ENCODE measurements around the gene EFCC1. TPM values are rescaled to one million over a fixed set of nuclear protein-coding genes. Genes with fewer than 3 reads are reported as not detected.

The EFCC1 gene
- total and polyA plus RNA-seq, 2 of the 8 experiments (the other 6 are each of a cell fraction or from before 2014, with no cell fraction given): 0.14 to 0.37 TPM

DNA sequence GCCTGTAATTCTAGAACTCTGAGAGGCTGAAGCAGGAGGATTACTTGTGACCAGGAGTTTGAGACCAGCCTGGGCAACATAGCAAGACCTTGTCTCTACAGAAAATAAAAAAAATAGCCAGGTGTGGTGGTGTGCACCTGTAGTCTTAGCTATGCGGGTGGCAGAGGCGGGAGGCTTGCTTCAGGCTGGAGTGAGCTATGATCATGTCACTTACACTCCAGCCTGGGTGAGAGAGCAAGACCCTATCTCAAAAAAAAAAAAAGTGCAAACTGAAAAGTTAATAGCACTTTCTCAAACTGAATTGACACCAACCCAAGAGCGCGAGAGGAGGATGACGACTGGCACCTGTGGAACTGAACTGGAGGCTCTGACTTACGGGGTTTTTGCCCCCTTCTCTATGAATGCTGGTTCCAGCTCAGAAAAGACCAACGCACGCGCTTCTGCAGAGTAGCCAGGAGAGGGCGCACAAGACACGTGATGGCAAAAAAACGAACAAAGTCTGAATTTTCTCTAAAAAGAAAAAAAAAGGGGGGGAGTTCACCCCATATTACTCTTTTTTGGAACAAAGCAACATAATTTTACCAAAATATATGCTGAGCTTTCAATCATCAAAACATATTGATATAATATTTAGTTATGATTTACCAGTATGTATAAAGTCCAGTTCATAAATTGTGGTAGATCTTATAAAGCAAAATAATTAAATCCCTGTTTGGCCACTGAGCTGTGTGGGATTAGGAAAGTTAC, 30.9 kb upstream of the EFCC1 start:
- Histone ChIP-seq H3K4ac (replicated peaks; ENCODE audit: insufficient read length, low read depth, low read length) (no peak overlapping the region), H3K79me1 (ENCODE audit: low read depth, low read length) (no peaks in the 10 kb centered on the region), H4K91ac (replicated peaks; ENCODE audit: insufficient read length, low read length) (no peak overlapping the region), H2BK5ac (ENCODE audit: low read depth, low read length) (no peak overlapping the region), H3K9ac (replicated peaks in 1 of 4; ENCODE audit: extremely low read depth in 1 of 4, low read depth in 3 of 4, low read length in 3 of 4) (no peak overlapping the region), H3K27me3 (replicated peaks in 1 of 4; ENCODE audit: control insufficient read depth in 3 of 4, extremely low read depth in 1 of 4, insufficient read depth in 3 of 4, low read length in 3 of 4) (no peaks in the 10 kb centered on the region; a peak in 1 of 7 replicates), H3K4me3 (ENCODE audit: extremely low read depth in 1 of 4, insufficient read depth in 2 of 4, low read depth in 3 of 4, low read length in 4 of 4) (no peak overlapping the region), H4K8ac (ENCODE audit: extremely low read depth, insufficient read depth, low read length) (no peak overlapping the region), H2BK20ac (ENCODE audit: low read length) (no peak overlapping the region), H2AK5ac (ENCODE audit: low read depth, low read length) (no peak overlapping the region), H4K20me1 (replicated peaks in 1 of 2; ENCODE audit: control insufficient read depth in 1 of 2, insufficient read depth in 2 of 2, low read length in 2 of 2) (no peaks in the 10 kb centered on the region), H2BK120ac (replicated peaks; ENCODE audit: low read depth, low read length) (no peak overlapping the region), H4K5ac (ENCODE audit: insufficient read length, low read depth, low read length) (no peak overlapping the region), H3K4me2 (ENCODE audit: insufficient read depth in 1 of 2, low read depth in 2 of 2, low read length in 2 of 2) (no peak overlapping the region), H3K4me1 (replicated peaks in 1 of 4; ENCODE audit: control insufficient read depth in 3 of 4, insufficient read depth in 4 of 4, low read length in 3 of 4) (no peaks in the 10 kb centered on the region), H3K23ac (ENCODE audit: insufficient read length) (no peak overlapping the region), H2BK15ac (ENCODE audit: low read length) (no peak overlapping the region), H3K27ac (ENCODE audit: low read depth, low read length) (no peak overlapping the region), H3K18ac (ENCODE audit: extremely low read depth, low read length) (no peak overlapping the region), H2AFZ (ENCODE audit: low read length) (no peak overlapping the region), H3K14ac (ENCODE audit: insufficient read length) (no peak overlapping the region), H3K23me2 (ENCODE audit: low read depth, low read length) (peaks cover under 1% of the 10 kb centered on the region; the same call in 1 of the 2 replicates), H3K79me2 (ENCODE audit: control insufficient read depth in 1 of 2, insufficient read depth in 2 of 2, low read length in 2 of 2) (no peaks in the 10 kb centered on the region), H2BK12ac (ENCODE audit: low read depth, low read length) (no peak overlapping the region), H3K36me3 (ENCODE audit: control insufficient read depth in 2 of 4, insufficient read depth in 4 of 4, low read length in 3 of 4) (no peaks in the 10 kb centered on the region), H3K56ac (replicated peaks; ENCODE audit: insufficient read length, low read depth, low read length) (no peak overlapping the region), H3K9me3 (ENCODE audit: insufficient read depth in 2 of 2, low read depth in 1 of 2, low read length in 1 of 2) (no peaks in the 10 kb centered on the region)
- DNase-seq (ENCODE audit: low read depth in 1 of 2, low spot score in 2 of 2) (peak in 1 of 2 experiments; percentile 78), FAIRE-seq (peak; percentile 92)
- ChIA-PET CTCF (ENCODE audit: partially characterized antibody) (interaction anchor here (0.5 to 5.5 kb wide), 82 partner anchors 13 to 1640 kb away, joined by 3 to 79 read pairs (median 5); partner anchors contain the start of genes CFAP92, COPG1, EFCC1 and GP9), POLR2A (ENCODE audit: partially characterized antibody) (interaction anchor here (0.8 to 2.0 kb wide), 7 partner anchors 19 to 346 kb away, joined by 3 to 7 read pairs (median 3); partner anchors contain the start of gene CNBP)
- WGBS, 2 experiments (ENCODE audit: extremely low coverage in 1 of 2, insufficient coverage in 1 of 2, insufficient read length in 1 of 2, insufficient replicate concordance in 2 of 2, low coverage in 1 of 2, low lambda C conversion rate in 2 of 2, missing lambda C conversion rate in 1 of 2): 30% methylated on average over 12 of the region's 12 CpGs; no CpG with 5 or more reads in 1 of the 2 experiments
- no peak for TF ChIP-seq HDAC6 (IDR thresholded peaks at IDR 0.05; ENCODE audit: low read depth, low read length)
- TF ChIP-seq USF2 (IDR thresholded peaks at IDR 0.05; ENCODE audit: low read length): 0 out of 2 replicates have a peak, but pooled peaks have one; percentile 29
- TF ChIP-seq POLR2A (IDR thresholded peaks at IDR 0.05; ENCODE audit: control extremely low read depth in 1 of 2, low read depth in 2 of 2, low read length in 2 of 2): no peak
- peak; percentile 92 to 95 for TF ChIP-seq RAD21 (IDR thresholded peaks at IDR 0.05 in 1 of 2, conservative IDR thresholded peaks at IDR 0.05 in 1 of 2; ENCODE audit: low read depth in 2 of 2, low read length in 2 of 2)
- TF ChIP-seq, protein P1, sequence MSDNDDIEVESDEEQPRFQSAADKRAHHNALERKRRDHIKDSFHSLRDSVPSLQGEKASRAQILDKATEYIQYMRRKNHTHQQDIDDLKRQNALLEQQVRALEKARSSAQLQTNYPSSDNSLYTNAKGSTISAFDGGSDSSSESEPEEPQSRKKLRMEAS (IDR thresholded peaks at IDR 0.05): peak; percentile 47; the same call in 1 of the 2 replicates
- TF ChIP-seq JUN (IDR thresholded peaks at IDR 0.05; ENCODE audit: low read depth, low read length): no peak
- no peak for TF ChIP-seq JUND (IDR thresholded peaks at IDR 0.05; ENCODE audit: low read length)
- peak; percentile 42; the same call in 1 of the 2 replicates for TF ChIP-seq CREB1 (IDR thresholded peaks at IDR 0.05)
